ENCODE measurements around the gene QSOX2. TPM values are rescaled to one million over a fixed set of nuclear protein-coding genes. Genes with fewer than 3 reads are reported as not detected.

QSOX2 gene
- total RNA-seq, 2 donors from 2014 or later: 8.8 to 22.7 TPM

GRCh38 chr9:136222906-136223285, 22.7 kb downstream of the QSOX2 start:
- Histone ChIP-seq H3K4me1 (peaks cover 6% of the 10 kb centered on the region), H3K4me3 (no peak overlapping the region), H3K27ac (no peak overlapping the region), H3K9me3 (no peaks in the 10 kb centered on the region), H3K36me3 (replicated peaks in 1 of 2; ENCODE audit: insufficient read depth in 1 of 2, low read depth in 2 of 2) (peaks cover 0 to 13% of the 10 kb centered on the region in 2 donors), H3K27me3 (no peaks in the 10 kb centered on the region)
- no peak for TF ChIP-seq CTCF (IDR thresholded peaks at IDR 0.05)
- TF ChIP-seq POLR2A (IDR thresholded peaks at IDR 0.05): no peak
- no peak for DNase-seq
- 92 to 94% methylated on average over 11 to 13 of the region's 13 CpGs for whole genome bisulfite sequencing, 2 donors
- intact Hi-C loops (cut with DNase I): no loop called here
- no peak for ATAC-seq

GRCh38 chr9:136222166-136222905, 23.3 kb downstream of the QSOX2 start:
- Histone ChIP-seq H3K27ac (no peak overlapping the region), H3K36me3 (replicated peaks in 1 of 2; ENCODE audit: insufficient read depth in 1 of 2, low read depth in 2 of 2) (peaks cover 0 to 13% of the 10 kb centered on the region in 2 donors), H3K4me3 (no peak overlapping the region), H3K27me3 (no peaks in the 10 kb centered on the region), H3K4me1 (peaks cover 6% of the 10 kb centered on the region), H3K9me3 (no peaks in the 10 kb centered on the region)
- no peak for DNase-seq
- no peak for ATAC-seq
- 95% methylated on average over 12 to 38 of the region's 38 CpGs for WGBS, 2 donors
- intact Hi-C loops (cut with DNase I): no loop called here
- no peak for TF ChIP-seq POLR2A (IDR thresholded peaks at IDR 0.05)
- no peak for TF ChIP-seq CTCF (IDR thresholded peaks at IDR 0.05)

- H3K4me3 ChIP-seq: no peak overlapping the region
- intact Hi-C loops (cut with DNase I): no loop called here
- TF ChIP-seq CTCF (IDR thresholded peaks at IDR 0.05) (no peak), POLR2A (IDR thresholded peaks at IDR 0.05) (no peak)
- no peaks in the 10 kb centered on the region for H3K27me3 ChIP-seq
- H3K36me3 ChIP-seq (replicated peaks in 1 of 2; ENCODE audit: insufficient read depth in 1 of 2, low read depth in 2 of 2): peaks cover 0 to 16% of the 10 kb centered on the region in 2 donors
- DNase-seq (no peak), ATAC-seq (no peak)
- H3K9me3 ChIP-seq: no peaks in the 10 kb centered on the region
- no peak overlapping the region for H3K27ac ChIP-seq
- no peaks in the 10 kb centered on the region for H3K4me1 ChIP-seq
- 86 to 89% methylated on average over 15 of the region's 15 CpGs for WGBS, 2 donors
These were observed 25.4 kb downstream of the QSOX2 start for GRCh38 chr9:136220017-136220729.

- no peak for TF ChIP-seq CTCF (IDR thresholded peaks at IDR 0.05)
- no peak for TF ChIP-seq POLR2A (IDR thresholded peaks at IDR 0.05)
- intact Hi-C loops (cut with DNase I): no loop called here
- no peaks in the 10 kb centered on the region for H3K9me3 ChIP-seq
- 91 to 94% methylated on average over 13 of the region's 13 CpGs for WGBS, 2 donors
- H3K4me1 ChIP-seq: no peaks in the 10 kb centered on the region
- H3K36me3 ChIP-seq (replicated peaks in 1 of 2; ENCODE audit: insufficient read depth in 1 of 2, low read depth in 2 of 2): peaks cover 0 to 13% of the 10 kb centered on the region in 2 donors
- H3K27me3 ChIP-seq: no peaks in the 10 kb centered on the region
- H3K27ac ChIP-seq: no peak overlapping the region
- ATAC-seq: no peak
- no peak overlapping the region for H3K4me3 ChIP-seq
- DNase-seq: no peak
These were observed 26.3 kb downstream of the QSOX2 start for GRCh38 chr9:136219276-136219675.

All from body of pancreas (tissue), 4 donors.